Measurements from ENCODE around the gene CHSY1.

CHSY1 gene

GRCh38 chr15:101147181-101147580 is 104.7 kb downstream of the CHSY1 start:
- Histone ChIP-seq H4K20me1 (ENCODE audit: insufficient read depth, low read length, poor library complexity, severe bottlenecking) (no peaks in the 10 kb centered on the region), H3K27me3 (ENCODE audit: insufficient read depth, low read length, poor library complexity, severe bottlenecking) (no peaks in the 10 kb centered on the region), H3K4me2 (ENCODE audit: low read depth, low read length, poor library complexity, severe bottlenecking) (no peak overlapping the region), H3K9me3 (ENCODE audit: insufficient read depth, low read depth, low read length) (no peaks in the 10 kb centered on the region), H3K9me2 (replicated peaks; ENCODE audit: low read depth, low read length) (no peaks in the 10 kb centered on the region), H3K9ac (ENCODE audit: low read depth, low read length, poor library complexity, severe bottlenecking) (no peak overlapping the region), H3K79me2 (ENCODE audit: insufficient read depth, low read length) (peaks cover 4% of the 10 kb centered on the region; the same call in 1 of the 2 replicates), H3F3A (ENCODE audit: low read depth) (no peaks in the 10 kb centered on the region), H3K36me3 (ENCODE audit: insufficient read depth, low read length) (no peaks in the 10 kb centered on the region), H3K4me3 (ENCODE audit: low read length, poor library complexity, severe bottlenecking) (no peak overlapping the region), H2AFZ (ENCODE audit: low read length) (no peak overlapping the region), H3K4me1 (ENCODE audit: insufficient read depth, low read length, poor library complexity, severe bottlenecking) (peaks cover 74% of the 10 kb centered on the region)
- TF ChIP-seq CTCF (conservative IDR thresholded peaks at IDR 0.05; ENCODE audit: low read length) (no peak), EZH2phosphoT487 (IDR thresholded peaks at IDR 0.05; ENCODE audit: borderline replicate concordance) (no peak)

GRCh38 chr15:101146118-101146702 is 105.6 kb downstream of the CHSY1 start:
- Histone ChIP-seq H3K4me1 (ENCODE audit: insufficient read depth, low read length, poor library complexity, severe bottlenecking) (peaks cover 67% of the 10 kb centered on the region), H3K36me3 (ENCODE audit: insufficient read depth, low read length) (no peaks in the 10 kb centered on the region), H3K79me2 (ENCODE audit: insufficient read depth, low read length) (peaks cover 4% of the 10 kb centered on the region; the same call in 1 of the 2 replicates), H3K4me2 (ENCODE audit: low read depth, low read length, poor library complexity, severe bottlenecking) (no peak overlapping the region), H3K9me2 (replicated peaks; ENCODE audit: low read depth, low read length) (no peaks in the 10 kb centered on the region), H4K20me1 (ENCODE audit: insufficient read depth, low read length, poor library complexity, severe bottlenecking) (no peaks in the 10 kb centered on the region), H2AFZ (ENCODE audit: low read length) (no peak overlapping the region), H3K9me3 (ENCODE audit: insufficient read depth, low read depth, low read length) (no peaks in the 10 kb centered on the region), H3K27me3 (ENCODE audit: insufficient read depth, low read length, poor library complexity, severe bottlenecking) (no peaks in the 10 kb centered on the region), H3F3A (ENCODE audit: low read depth) (no peaks in the 10 kb centered on the region), H3K4me3 (ENCODE audit: low read length, poor library complexity, severe bottlenecking) (no peak overlapping the region), H3K9ac (ENCODE audit: low read depth, low read length, poor library complexity, severe bottlenecking) (no peak overlapping the region)
- no peak for TF ChIP-seq CTCF (conservative IDR thresholded peaks at IDR 0.05; ENCODE audit: low read length)

GRCh38 chr15:101145362-101145761 is 106.5 kb downstream of the CHSY1 start:
- no peaks in the 10 kb centered on the region for H3K9me3 ChIP-seq (ENCODE audit: insufficient read depth, low read depth, low read length)
- no peak for TF ChIP-seq EZH2phosphoT487 (IDR thresholded peaks at IDR 0.05; ENCODE audit: borderline replicate concordance)
- TF ChIP-seq CTCF (conservative IDR thresholded peaks at IDR 0.05; ENCODE audit: low read length): peak; percentile 21; the same call in 1 of the 2 replicates
- no peak overlapping the region for H3K4me2 ChIP-seq (ENCODE audit: low read depth, low read length, poor library complexity, severe bottlenecking)
- no peak overlapping the region for H3K4me3 ChIP-seq (ENCODE audit: low read length, poor library complexity, severe bottlenecking)
- no peaks in the 10 kb centered on the region for H3K36me3 ChIP-seq (ENCODE audit: insufficient read depth, low read length)
- H3K9me2 ChIP-seq (replicated peaks; ENCODE audit: low read depth, low read length): no peaks in the 10 kb centered on the region
- H4K20me1 ChIP-seq (ENCODE audit: insufficient read depth, low read length, poor library complexity, severe bottlenecking): no peaks in the 10 kb centered on the region
- H3K9ac ChIP-seq (ENCODE audit: low read depth, low read length, poor library complexity, severe bottlenecking): no peak overlapping the region
- H2AFZ ChIP-seq (ENCODE audit: low read length): no peak overlapping the region
- no peaks in the 10 kb centered on the region for H3F3A ChIP-seq (ENCODE audit: low read depth)
- no peaks in the 10 kb centered on the region for H3K27me3 ChIP-seq (ENCODE audit: insufficient read depth, low read length, poor library complexity, severe bottlenecking)
- peaks cover 59% of the 10 kb centered on the region for H3K4me1 ChIP-seq (ENCODE audit: insufficient read depth, low read length, poor library complexity, severe bottlenecking)
- peaks cover 4% of the 10 kb centered on the region; the same call in 1 of the 2 replicates for H3K79me2 ChIP-seq (ENCODE audit: insufficient read depth, low read length)
